HPDE6-E6E7 (cell line): ENCODE measurements around the gene ABHD1.

ENCODE experiments used
- DNase-seq: peaks from one replicate; pipeline ENCODE4 v3.0.0; 2011; ENCODE audit warnings: missing footprints; ENCODE audit errors: extremely low spot score

ABHD1 gene

DNA sequence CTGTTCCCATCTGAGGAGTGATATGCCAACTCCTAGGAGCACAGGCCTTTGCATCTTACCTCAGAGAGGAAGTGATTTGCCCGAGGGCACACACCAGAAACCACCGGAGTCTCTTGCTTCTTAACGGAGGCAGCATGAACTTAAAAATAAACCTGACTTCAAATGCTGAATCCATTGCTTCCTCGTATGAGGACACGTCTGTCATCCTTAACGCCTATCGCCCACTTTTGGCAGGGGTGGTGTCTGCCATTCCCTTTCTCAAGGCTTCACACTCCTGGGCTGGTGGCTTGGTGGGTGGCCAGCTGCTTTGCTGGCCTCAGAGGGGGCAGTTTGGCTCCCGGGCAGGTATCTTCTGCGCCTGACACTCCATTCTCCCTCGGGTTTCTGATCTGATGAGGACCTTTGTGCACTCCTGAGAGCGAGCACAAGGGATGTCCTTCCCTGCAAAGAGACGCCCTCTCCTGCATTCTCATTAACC is 11.9 kb downstream of the ABHD1 start:
- no peak for DNase-seq

GRCh38 chr2:27136751-27137150 is 13.1 kb downstream of the ABHD1 start:
- DNase-seq: no peak

DNA sequence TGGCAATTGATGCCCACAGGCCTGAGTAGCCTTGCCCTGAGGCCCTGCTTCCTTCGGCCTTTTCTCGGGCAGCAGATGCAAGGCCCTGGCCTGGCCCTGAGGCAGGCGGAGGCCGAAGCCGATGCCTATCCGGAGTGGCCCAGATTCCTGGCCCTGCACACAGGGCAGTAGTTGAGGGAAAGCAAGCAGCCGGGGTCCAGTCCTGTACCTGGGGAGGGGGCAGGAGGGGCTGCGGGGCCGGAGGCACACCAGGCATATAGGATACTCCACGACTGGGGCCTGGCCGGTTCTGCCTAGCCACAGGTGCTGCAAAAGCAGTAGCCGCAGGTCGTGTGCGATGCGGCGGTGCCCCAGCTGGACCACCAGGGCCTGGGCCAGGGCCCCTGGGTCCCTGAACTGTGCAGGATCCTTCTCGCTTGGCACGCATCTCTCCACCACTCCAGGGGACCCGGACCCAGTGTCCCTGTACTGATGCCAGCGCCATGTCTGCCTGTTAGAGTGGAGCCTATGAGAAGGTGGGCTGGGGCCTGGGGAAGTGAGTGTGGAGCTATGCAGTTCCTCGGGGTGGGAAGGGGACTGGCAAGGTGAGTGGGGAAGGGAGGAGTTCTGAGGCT is 13.8 kb downstream of the ABHD1 start:
- no peak for DNase-seq

DNA sequence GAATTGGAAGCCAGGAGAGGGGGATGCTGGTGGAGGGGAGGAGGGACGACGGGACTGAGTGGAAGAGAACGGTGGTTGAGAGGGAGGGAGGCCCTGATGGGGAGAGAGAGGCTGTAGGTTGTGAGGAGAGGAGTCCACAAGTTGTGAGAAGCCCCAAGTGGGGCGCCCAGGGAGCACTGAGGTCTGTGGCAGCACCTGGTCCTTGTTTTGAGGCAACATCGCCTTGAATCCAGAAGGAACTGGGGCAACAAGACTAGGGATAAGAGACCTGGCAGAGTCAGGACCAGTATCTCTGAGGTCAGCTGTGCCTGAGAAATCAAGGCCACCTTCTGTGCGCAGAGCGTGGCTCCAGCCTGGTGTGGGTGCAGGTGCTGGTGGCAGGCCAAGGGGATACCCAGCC is 14.5 kb downstream of the ABHD1 start:
- no peak for DNase-seq

GRCh38 chr2:27139310-27139709 is 15.7 kb downstream of the ABHD1 start, which contains the start of gene PRR30:
TSS of gene PRR30 (minus strand) at chr2:27139410. CDS start at chr2:27138329, 1,081 bp downstream.
- DNase-seq: no peak

DNA sequence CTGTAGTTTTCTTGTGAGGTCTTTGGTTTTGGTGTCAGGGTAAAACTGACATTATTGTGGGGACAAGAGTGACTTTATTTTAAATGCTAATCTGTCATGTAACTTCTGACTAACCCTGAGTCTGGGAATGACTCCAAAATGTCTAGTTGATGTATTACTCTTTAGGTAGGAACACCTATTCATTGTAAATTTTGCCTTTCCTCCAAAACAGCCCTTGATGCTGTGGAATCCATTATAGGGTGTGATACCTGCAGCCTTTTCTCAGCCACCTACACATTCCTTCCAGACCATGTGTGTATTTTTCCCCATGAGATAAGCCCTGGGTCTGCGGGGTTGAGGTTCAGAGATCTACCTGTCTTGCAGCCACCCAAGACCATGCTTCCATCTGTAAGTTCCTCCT is 19.7 kb downstream of the ABHD1 start:
- no peak for DNase-seq

- no peak for DNase-seq
Observed at GRCh38 chr2:27145682-27146081, 22.1 kb downstream of the ABHD1 start.

GRCh38 chr2:27147935-27148334 is 24.3 kb downstream of the ABHD1 start:
- no peak for DNase-seq

GRCh38 chr2:27148801-27149439 is 25.3 kb downstream of the ABHD1 start, which contains the start of gene TCF23:
TSS of gene TCF23 (plus strand) at chr2:27149004. CDS start at chr2:27149134, 130 bp downstream.
- no peak for DNase-seq

DNA sequence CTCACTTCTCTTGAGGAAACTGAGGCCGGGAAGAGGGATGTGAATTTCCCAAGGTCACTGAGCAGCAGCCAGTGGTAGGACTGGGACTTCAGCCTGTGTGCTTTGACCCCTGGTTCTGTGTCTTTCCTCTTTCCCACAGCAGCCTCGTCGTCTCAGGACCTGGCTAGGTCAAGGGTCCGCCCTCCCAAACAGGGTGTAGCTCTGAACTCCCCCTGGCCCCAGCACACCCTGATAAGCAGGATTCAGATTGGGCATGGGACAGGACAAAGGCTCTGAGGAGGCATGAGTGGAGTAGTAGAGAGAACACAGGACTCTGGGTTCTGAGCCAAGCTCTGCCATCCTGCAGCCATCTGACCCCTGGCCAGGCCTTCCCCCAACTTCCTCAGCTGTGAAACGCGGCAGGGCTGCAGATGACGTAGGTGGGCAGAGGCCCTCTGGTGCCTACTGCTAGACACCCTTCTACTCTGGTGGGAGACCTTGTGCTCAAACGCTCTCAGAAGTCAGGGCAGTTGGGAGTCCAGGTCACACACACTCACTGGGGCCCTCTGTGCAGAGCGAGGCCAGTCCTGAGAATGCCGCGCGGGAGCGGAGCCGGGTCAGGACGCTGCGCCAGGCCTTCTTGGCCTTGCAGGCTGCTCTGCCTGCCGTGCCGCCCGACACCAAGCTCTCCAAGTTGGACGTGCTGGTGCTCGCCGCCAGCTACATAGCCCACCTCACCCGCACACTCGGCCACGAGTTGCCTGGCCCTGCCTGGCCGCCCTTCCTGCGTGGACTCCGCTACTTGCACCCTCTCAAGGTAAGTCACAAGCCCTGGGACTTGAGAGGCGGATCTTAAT is 26.2 kb downstream of the ABHD1 start:
- no peak for DNase-seq

- no peak for DNase-seq
Observed at GRCh38 chr2:27150639-27151230, 27.1 kb downstream of the ABHD1 start.

GRCh38 chr2:27152102-27152795 is 28.6 kb downstream of the ABHD1 start:
- no peak for DNase-seq

DNA sequence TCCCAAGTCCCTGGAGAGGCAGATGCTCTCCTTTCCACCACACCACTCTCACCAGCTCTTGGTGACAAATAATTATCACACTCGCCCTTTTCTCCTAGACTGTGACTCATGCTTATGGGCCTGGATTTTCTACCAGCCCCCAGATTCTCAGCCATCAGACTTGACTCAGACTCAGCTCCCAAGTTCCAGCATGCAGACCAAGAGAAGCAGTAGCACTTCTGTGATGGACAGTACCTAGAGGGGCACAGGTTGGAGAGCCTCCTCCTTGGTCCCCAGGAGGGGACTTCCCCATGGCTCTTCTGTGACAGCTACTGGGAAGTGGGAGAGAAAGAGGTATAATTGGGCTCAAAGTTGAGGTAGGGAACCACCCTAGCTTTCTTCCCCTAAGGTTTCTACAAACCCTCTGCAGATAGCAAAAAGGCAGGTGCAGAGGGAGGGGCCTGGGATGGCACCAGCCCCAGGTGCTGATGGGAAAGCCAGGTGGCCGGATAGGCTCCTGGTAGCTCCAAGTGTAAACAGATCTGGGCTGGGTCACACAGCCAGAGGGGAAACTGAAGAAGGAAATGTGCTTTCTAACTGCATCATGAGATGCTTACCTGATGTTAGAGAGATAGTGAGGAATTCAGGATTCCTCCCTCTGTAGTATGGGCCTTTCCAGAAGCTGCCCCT is 29.3 kb downstream of the ABHD1 start:
- DNase-seq: peak; percentile 20

GRCh38 chr2:27154488-27154887 is 30.9 kb downstream of the ABHD1 start:
- DNase-seq: no peak

GRCh38 chr2:27155069-27155520 is 31.5 kb downstream of the ABHD1 start:
- peak; percentile 57 for DNase-seq

- no peak for DNase-seq
Observed at GRCh38 chr2:27158468-27158867, 34.9 kb downstream of the ABHD1 start.

DNA sequence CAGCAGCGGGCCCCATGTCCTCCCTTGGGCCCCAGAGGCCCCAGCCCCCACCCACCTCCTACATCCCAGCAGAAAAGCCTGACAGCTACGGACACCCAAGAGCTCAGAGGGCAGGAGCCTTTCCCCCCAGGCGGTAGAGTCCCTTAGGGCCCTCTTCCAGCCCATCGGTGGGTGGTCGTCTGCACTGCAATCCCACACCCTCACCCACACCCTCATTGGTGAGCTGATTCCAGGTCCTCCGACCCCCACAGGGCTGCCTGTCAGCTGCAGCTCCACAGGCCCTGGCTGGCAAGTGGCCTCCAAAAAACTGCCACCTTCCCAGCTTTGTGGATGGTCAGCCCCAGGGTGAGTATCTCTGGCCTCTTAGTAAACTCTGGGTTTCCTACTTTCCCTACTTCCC is 35.7 kb downstream of the ABHD1 start:
- no peak for DNase-seq

- DNase-seq: no peak
Observed at GRCh38 chr2:27160191-27160590, 36.6 kb downstream of the ABHD1 start.

GRCh38 chr2:27162151-27163121 is 38.8 kb downstream of the ABHD1 start:
- DNase-seq: no peak
